Pancreas (tissue), 10 donors: ENCODE data around the gene NDFIP2. TPM values are rescaled to one million over a fixed set of nuclear protein-coding genes. Genes with fewer than 3 reads are reported as not detected.
A peak's percentile ranks its signal among the peaks of the same experiment; 100 is the strongest.

ENCODE experiments used
- ATAC-seq, 4 donors: fragments of 200-7000 bp; cut with Tn5 transposase; one replicate each; pipeline versions ENCODE4 v1.8.0 to v1.9.1; 2020; ENCODE audit warnings: mild to moderate bottlenecking in 4 of 4, moderate library complexity in 4 of 4
- DNase-seq, 6 donors: peaks; one replicate each; pipeline ENCODE4 v3.0.0-alpha.2; 2020
- FAIRE-seq: peaks from 2 replicates; lab custom pipeline; 2012; peaks lifted over from hg19 to GRCh38; lab: Jason Lieb, UNC
- H3K27ac ChIP-seq, 4 donors: fragments of 200-600 bp; sonication (generic); 1 replicate in 3 of 4; 2 replicates in 1 of 4; pipeline versions ENCODE4 v1.5.0 to v1.8.0; 2020
- H3K27me3 ChIP-seq, 4 donors: fragments of 200-600 bp; one replicate each; pipeline ENCODE4 v1.8.0; 2021
- H3K36me3 ChIP-seq, 3 donors: fragments of 200-600 bp; sonication (generic) in 1 of 3; one replicate each; pipeline versions ENCODE4 v1.5.0 to v1.8.0; 2020 to 2021
- H3K4me1 ChIP-seq, 3 donors: fragments of 200-600 bp; one replicate each; pipeline ENCODE4 v1.8.0; 2021
- H3K4me3 ChIP-seq, 4 donors: fragments of 200-600 bp; sonication (generic) in 2 of 4; one replicate each; pipeline versions ENCODE4 v1.5.0 to v1.8.0; 2020 to 2021
- H3K9me3 ChIP-seq, 4 donors: fragments of 200-600 bp; one replicate each; pipeline ENCODE4 v1.8.0; 2021
- WGBS, 2 donors: extraction: QIAGEN DNeasy Blood & Tissue Kit; methylation state at CpG; one replicate each; pipeline ENCODE4 v1.1.7; 2013; 5-methylcytosine and 5-hydroxymethylcytosine counted together
- intact Hi-C, 3 donors: fragments of 100-400 bp; cut with DNase I; formaldehyde crosslinking; loops; one replicate each; pipeline versions ENCODE4 v1.11.1 to v1.14.2; 2022
- polyA plus RNA-seq, 2 donors: library from polyadenylated mRNA; stranded (reverse); fragments of 200-250 nt; gene quantifications; one replicate each; pipeline ENCODE4 v1.2.3, GENCODE V29; 2013
- total RNA-seq, 6 donors: library from RNA; stranded (reverse); fragmentation: NEBNext Ultra II Directional in 4 of 6; extraction: Animal tissue kit (Norgen Biotek cat#: 25700) in 4 of 6; gene quantifications; one replicate each; pipeline versions ENCODE4 v1.2.1 to v1.2.4, GENCODE V29; 2021 to 2023
- TF ChIP-seq, protein P1 (sequence below), 4 donors: fragments of 200-600 bp; sonication (generic) in 3 of 4; IDR thresholded peaks; one replicate each; pipeline versions ENCODE4 v1.5.0 to v1.8.0; 2021; ENCODE audit warnings: antibody characterized with exemption in 4 of 4
- donor health status: healthy with polysubstance abuse.
- donor health status: DM: no; HTN: no; CAD: no; lungs with moderate emphysema.
- donor health status: DM: no; HTN: no; CAD: no.
- donor health status: control.
- donor health status: control.
- donor health status: Bipolar disorder and iron deficiency.
- donor health status: DM: yes; HTN: yes; CAD: no.
- donor health status: DM: no; HTN: no; CAD: no.
- donor health status: DM: no; HTN: no; CAD: no.
- donor health status: DM: yes; HTN: yes; CAD: no.

NDFIP2 gene
- total and polyA plus RNA-seq, 8 donors, result 6.3 to 35.0 (median 21.9) TPM

DNA sequence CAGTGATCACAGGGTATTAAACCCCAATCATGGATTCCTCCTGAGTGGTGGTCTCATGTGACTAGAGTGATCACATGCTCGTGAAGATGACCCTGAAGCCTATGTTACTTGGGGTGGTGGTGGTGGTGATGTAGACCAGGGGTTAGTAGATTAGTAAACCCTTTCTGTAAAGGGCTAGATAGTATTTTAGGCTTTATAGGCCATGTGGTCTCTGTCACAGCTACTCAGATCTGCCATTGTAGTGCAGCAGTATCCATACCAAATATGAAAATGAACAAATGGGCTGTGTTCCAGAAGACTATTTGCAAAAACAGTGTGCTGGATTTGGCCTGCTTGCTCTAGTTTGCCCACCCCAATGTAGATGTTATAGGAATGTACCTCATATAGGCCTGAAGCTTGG is 9.4 kb downstream of the NDFIP2 start:
- no peak for FAIRE-seq
- no peak overlapping the region for H3K27ac ChIP-seq
- WGBS, 2 donors, result 86 to 100% methylated on average over 1 of the region's 1 CpG
- H3K36me3 ChIP-seq, result no peaks in the 10 kb centered on the region
- H3K4me3 ChIP-seq, result no peak overlapping the region
- no peak for DNase-seq
- TF ChIP-seq, protein P1, sequence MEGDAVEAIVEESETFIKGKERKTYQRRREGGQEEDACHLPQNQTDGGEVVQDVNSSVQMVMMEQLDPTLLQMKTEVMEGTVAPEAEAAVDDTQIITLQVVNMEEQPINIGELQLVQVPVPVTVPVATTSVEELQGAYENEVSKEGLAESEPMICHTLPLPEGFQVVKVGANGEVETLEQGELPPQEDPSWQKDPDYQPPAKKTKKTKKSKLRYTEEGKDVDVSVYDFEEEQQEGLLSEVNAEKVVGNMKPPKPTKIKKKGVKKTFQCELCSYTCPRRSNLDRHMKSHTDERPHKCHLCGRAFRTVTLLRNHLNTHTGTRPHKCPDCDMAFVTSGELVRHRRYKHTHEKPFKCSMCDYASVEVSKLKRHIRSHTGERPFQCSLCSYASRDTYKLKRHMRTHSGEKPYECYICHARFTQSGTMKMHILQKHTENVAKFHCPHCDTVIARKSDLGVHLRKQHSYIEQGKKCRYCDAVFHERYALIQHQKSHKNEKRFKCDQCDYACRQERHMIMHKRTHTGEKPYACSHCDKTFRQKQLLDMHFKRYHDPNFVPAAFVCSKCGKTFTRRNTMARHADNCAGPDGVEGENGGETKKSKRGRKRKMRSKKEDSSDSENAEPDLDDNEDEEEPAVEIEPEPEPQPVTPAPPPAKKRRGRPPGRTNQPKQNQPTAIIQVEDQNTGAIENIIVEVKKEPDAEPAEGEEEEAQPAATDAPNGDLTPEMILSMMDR (IDR thresholded peaks at IDR 0.05), result no peak
- no peak for ATAC-seq
- intact Hi-C loops, result no loop called here
- H3K9me3 ChIP-seq, result no peaks in the 10 kb centered on the region
- peaks cover 5 to 56% (median 35%) of the 10 kb centered on the region in 3 donors for H3K4me1 ChIP-seq
- no peaks in the 10 kb centered on the region for H3K27me3 ChIP-seq

DNA sequence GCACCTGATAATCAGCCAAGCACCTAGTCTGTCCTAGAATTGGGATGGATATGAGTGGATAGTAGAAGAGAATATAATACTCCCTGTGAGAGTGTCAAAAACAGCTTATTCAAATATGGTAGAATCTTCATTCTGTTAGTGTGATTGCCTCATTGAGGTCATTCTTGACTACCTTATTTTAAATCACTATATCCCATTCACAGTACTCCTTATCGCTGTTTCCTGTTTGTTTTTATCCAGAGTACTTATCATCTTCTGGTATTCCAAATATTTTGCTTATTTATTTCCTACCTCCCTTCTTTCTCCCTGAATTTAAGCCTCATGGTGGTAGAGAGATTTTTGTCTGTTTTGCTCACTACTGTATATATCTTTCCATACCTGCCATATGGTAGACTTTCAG is 9.9 kb downstream of the NDFIP2 start:
- H3K4me1 ChIP-seq, result peaks cover under 1 to 56% (median 35%) of the 10 kb centered on the region in 3 donors
- no peaks in the 10 kb centered on the region for H3K27me3 ChIP-seq
- TF ChIP-seq, protein P1 (IDR thresholded peaks at IDR 0.05), result no peak
- no peaks in the 10 kb centered on the region for H3K36me3 ChIP-seq
- intact Hi-C loops, result no loop called here
- DNase-seq, result no peak
- no peak overlapping the region for H3K4me3 ChIP-seq
- ATAC-seq, result peak in 3 of 4 donors; percentile 16 to 36 (median 21)
- FAIRE-seq, result no peak
- 34 to 44% methylated on average over 1 of the region's 1 CpG for WGBS, 2 donors
- no peaks in the 10 kb centered on the region for H3K9me3 ChIP-seq
- H3K27ac ChIP-seq, result no peak overlapping the region

DNA sequence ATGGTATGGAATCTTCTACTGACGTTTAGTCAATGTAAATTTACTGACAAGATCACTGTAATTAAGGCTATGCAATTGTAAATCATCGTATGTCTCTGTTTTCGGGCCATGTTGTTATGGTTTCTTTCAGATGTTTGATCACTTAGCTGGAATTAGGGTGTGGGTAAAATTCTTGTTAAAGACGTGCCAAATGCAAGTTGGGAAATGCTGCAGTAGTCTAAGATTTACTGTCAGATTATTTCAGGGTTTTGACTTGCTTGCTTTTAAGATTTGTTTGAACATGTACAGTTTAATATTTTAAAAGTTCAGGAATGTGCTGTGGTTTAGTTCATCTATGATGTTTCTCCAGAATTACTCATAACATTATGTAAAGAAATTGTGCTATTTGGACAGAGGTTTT is 10.8 kb downstream of the NDFIP2 start:
- no peak overlapping the region for H3K4me3 ChIP-seq

DNA sequence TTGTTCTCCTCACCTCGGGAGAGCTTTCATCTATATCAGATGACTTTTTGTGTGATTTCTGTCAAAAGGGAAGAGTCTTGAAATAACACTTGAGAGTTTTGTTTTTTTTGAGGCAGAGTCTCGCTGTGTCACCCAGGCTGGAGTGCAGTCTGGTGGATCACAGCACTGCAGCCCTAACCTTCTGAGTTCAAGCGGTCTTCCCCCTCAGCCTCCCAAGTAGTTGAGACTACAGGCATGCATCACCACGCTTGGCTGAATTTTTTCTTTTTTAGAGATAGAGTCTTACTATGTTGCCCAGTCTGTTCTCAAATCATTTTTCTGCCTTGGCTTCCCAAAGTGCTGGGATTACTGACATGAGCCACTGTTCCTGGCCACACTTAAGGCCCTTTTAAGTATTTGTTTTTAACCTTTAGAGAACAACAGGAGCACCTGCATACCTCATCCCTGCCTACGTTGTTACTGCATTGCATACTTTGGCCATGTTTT is 11.4 kb downstream of the NDFIP2 start:
- Histone ChIP-seq H3K36me3 (no peaks in the 10 kb centered on the region), H3K9me3 (no peaks in the 10 kb centered on the region), H3K4me1 (peaks cover 0 to 44% (median 41%) of the 10 kb centered on the region in 3 donors), H3K27ac (peak overlapping the region in 1 of 4 donors; percentile 23), H3K27me3 (no peaks in the 10 kb centered on the region), H3K4me3 (no peak overlapping the region)
- FAIRE-seq (no peak), ATAC-seq (peak in 3 of 4 donors; percentile 48 to 58 (median 54)), DNase-seq (no peak)
- WGBS, 2 donors, result 66 to 75% methylated on average over 5 of the region's 5 CpGs
- intact Hi-C loops, result no loop called here
- TF ChIP-seq, protein P1 (IDR thresholded peaks at IDR 0.05), result no peak

More for the DNA sequence above, 10.8 kb downstream of the NDFIP2 start:
- intact Hi-C loops, result no loop called here
- ATAC-seq (peak; percentile 31 to 59 (median 40)), FAIRE-seq (peak; percentile 56), DNase-seq (no peak)
- no peaks in the 10 kb centered on the region for H3K27me3 ChIP-seq
- H3K9me3 ChIP-seq, result no peaks in the 10 kb centered on the region
- TF ChIP-seq, protein P1 (IDR thresholded peaks at IDR 0.05), result no peak
- H3K4me1 ChIP-seq, result peaks cover 0 to 47% (median 36%) of the 10 kb centered on the region in 3 donors
- no peaks in the 10 kb centered on the region for H3K36me3 ChIP-seq
- H3K27ac ChIP-seq, result peak overlapping the region in 2 of 4 donors; percentile 6 to 23
- 23 to 29% methylated on average over 4 of the region's 4 CpGs for WGBS, 2 donors

DNA sequence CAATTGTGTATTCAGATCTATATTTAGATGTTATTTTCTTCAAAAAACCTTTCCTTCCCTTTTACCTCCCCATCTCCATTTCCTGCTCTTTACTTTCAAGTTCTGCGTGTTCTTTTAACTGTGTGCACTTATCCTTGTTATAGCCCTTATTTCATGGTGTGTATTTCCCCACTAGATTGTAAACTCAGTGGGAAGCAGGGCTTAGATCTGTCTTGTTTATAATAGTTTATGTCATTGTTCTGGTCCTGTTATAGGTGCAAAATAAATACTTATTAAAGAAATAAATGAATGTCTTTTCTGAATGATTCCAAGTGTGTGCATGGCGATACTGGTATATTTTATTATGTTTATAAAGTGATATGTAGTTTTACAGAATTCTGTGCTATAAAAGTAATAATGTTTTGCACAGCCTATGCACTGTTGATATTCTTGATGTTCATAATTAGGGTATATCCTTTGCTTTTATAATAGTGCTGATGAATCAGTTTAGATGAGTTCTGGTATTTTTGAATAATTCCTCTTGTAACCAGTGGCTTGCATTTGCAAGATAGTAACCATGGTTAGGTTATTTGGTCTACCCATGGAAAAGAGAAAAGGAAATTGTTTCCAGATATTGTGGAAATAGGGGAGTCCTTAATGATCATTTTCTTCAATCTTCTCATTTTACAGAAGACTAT is 12.1 kb downstream of the NDFIP2 start:
- Histone ChIP-seq H3K9me3 (no peaks in the 10 kb centered on the region), H3K4me3 (no peak overlapping the region), H3K27ac (no peak overlapping the region), H3K4me1 (peaks cover 0 to 44% (median 41%) of the 10 kb centered on the region in 3 donors), H3K27me3 (no peaks in the 10 kb centered on the region), H3K36me3 (no peaks in the 10 kb centered on the region)
- 96 to 97% methylated on average over 2 of the region's 2 CpGs for WGBS, 2 donors
- ATAC-seq (no peak), DNase-seq (no peak), FAIRE-seq (no peak)
- intact Hi-C loops, result no loop called here
- TF ChIP-seq, protein P1 (IDR thresholded peaks at IDR 0.05), result no peak
